Chondrocyte (in vitro differentiated cells): ENCODE results near the gene PLCD4. TPM values are rescaled to one million over a fixed set of nuclear protein-coding genes. Genes with fewer than 3 reads are reported as not detected.

Source experiments
- DNase-seq: peaks from one replicate; pipeline ENCODE4 v3.0.0; 2021; ENCODE audit warnings: mixed read lengths, low spot score
- H3K27ac Mint-ChIP-seq: one replicate; pipeline ENCODE4 v1.8.0; 2021; ENCODE audit warnings: mild to moderate bottlenecking, moderate library complexity, mixed read lengths; ENCODE audit not compliant: unreplicated experiment
- H3K27me3 Mint-ChIP-seq: 2 replicates; pipeline ENCODE4 v1.8.0; 2021; ENCODE audit warnings: low read depth, mixed read lengths
- H3K36me3 Mint-ChIP-seq: 2 replicates; pipeline ENCODE4 v1.8.0; 2021; ENCODE audit warnings: low read depth, mixed read lengths
- H3K4me1 Mint-ChIP-seq: 2 replicates; pipeline ENCODE4 v1.8.0; 2021; ENCODE audit warnings: low read depth, mild to moderate bottlenecking, mixed read lengths
- H3K4me3 Mint-ChIP-seq: one replicate; pipeline ENCODE4 v1.8.0; 2021; ENCODE audit warnings: mild to moderate bottlenecking, moderate library complexity, mixed read lengths; ENCODE audit not compliant: unreplicated experiment
- H3K9me3 Mint-ChIP-seq: 2 replicates; pipeline ENCODE4 v1.8.0; 2021; ENCODE audit warnings: low read depth, mixed read lengths
- total RNA-seq: library from RNA; stranded (reverse); gene quantifications from 3 replicates; pipeline ENCODE4 v1.2.1, GENCODE V29; 2021
- TF ChIP-seq, protein P1 (sequence below): fragments of 200-600 bp; sonication (generic); IDR thresholded peaks from 2 replicates; pipeline ENCODE4 v1.5.0; 2021; ENCODE audit warnings: antibody characterized with exemption, mild to moderate bottlenecking, moderate library complexity

The PLCD4 gene
- total RNA-seq, 1 donor from 2014 or later: 4.1 TPM

DNA sequence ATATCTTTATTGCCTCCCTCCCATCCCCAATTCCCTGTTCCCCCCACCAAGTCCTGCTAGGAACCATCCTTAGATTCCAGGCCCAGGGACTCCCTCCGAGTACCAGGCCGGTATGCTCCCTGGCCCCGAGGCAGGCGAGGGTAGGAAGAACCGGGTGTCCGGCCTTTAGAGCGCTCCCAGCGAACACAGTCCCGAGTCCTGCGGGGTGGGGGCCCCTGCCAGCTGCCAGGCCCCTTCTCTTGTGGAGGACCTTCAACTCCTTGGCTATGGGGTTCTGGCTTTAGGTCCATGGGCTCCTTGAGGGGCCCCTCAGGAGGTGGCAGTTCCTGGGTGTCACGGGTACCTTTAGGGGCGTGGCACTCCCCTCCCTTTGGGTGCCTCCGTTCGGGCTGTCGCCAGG is 56.2 kb downstream of the PLCD4 start:
- Mint-ChIP-seq H3K9me3 (no peaks in the 10 kb centered on the region), H3K4me1 (peaks cover 15% of the 10 kb centered on the region), H3K27me3 (no peaks in the 10 kb centered on the region), H3K36me3 (peaks cover 28% of the 10 kb centered on the region), H3K4me3 (no peak overlapping the region), H3K27ac (no peak overlapping the region)
- TF ChIP-seq, protein P1, sequence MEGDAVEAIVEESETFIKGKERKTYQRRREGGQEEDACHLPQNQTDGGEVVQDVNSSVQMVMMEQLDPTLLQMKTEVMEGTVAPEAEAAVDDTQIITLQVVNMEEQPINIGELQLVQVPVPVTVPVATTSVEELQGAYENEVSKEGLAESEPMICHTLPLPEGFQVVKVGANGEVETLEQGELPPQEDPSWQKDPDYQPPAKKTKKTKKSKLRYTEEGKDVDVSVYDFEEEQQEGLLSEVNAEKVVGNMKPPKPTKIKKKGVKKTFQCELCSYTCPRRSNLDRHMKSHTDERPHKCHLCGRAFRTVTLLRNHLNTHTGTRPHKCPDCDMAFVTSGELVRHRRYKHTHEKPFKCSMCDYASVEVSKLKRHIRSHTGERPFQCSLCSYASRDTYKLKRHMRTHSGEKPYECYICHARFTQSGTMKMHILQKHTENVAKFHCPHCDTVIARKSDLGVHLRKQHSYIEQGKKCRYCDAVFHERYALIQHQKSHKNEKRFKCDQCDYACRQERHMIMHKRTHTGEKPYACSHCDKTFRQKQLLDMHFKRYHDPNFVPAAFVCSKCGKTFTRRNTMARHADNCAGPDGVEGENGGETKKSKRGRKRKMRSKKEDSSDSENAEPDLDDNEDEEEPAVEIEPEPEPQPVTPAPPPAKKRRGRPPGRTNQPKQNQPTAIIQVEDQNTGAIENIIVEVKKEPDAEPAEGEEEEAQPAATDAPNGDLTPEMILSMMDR: no peak
- DNase-seq: no peak

DNA sequence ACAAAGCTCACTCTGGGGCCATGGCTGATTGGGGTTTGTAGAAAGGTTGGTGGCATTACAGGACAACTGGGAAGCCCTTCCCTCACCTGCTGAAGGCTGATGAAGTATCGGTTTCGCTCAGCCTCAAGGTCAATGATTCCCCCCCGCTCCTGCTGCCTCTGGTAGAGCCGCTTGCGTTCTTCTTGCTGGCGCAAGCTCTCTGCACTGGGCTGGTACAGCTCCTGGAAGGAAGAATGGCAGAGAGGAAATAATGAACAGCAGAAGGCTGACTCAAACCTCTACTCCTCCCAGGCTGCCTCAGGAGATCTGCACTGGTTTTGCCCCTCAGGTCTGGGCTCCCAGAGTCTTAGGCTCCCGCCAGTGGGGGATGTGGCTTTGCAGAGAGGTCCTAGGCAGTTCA is 57.0 kb downstream of the PLCD4 start:
- Mint-ChIP-seq H3K27ac (no peak overlapping the region), H3K4me3 (no peak overlapping the region), H3K36me3 (peaks cover 28% of the 10 kb centered on the region), H3K9me3 (no peaks in the 10 kb centered on the region), H3K4me1 (peaks cover 9% of the 10 kb centered on the region), H3K27me3 (no peaks in the 10 kb centered on the region)
- TF ChIP-seq, protein P1: no peak
- no peak for DNase-seq

DNA sequence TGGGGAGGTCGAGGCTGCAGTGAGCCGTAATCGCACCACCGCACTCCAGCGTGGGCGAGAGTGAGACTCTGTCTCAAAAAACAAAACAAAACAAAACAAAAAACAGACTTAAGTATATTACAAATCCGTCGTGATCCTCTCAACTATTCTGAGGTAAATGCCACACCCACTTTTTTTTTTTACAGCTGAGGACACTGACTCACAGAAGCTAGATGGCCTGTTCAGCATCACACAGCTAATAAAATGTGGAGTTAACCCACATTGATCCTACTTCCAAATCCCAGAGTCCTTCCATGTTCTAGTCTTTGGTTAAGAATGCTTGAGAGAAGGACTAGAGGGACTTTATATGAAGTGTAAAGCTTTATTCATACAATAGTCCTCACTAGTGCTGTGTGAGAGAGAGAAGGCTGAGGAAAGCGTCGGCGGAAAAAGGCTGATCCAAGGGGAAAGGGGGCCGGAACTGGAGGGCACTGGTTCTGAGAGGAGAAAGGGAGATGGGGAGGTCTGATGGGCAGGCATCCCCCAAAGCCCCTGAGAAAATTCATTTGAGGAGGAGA is 63.5 kb downstream of the PLCD4 start:
- Mint-ChIP-seq H3K9me3 (no peaks in the 10 kb centered on the region), H3K27ac (peak overlapping the region; percentile 97), H3K4me3 (peak overlapping the region; percentile 97), H3K36me3 (peaks cover 10% of the 10 kb centered on the region), H3K27me3 (no peaks in the 10 kb centered on the region), H3K4me1 (peaks cover 21% of the 10 kb centered on the region)
- TF ChIP-seq, protein P1: no peak
- no peak for DNase-seq

DNA sequence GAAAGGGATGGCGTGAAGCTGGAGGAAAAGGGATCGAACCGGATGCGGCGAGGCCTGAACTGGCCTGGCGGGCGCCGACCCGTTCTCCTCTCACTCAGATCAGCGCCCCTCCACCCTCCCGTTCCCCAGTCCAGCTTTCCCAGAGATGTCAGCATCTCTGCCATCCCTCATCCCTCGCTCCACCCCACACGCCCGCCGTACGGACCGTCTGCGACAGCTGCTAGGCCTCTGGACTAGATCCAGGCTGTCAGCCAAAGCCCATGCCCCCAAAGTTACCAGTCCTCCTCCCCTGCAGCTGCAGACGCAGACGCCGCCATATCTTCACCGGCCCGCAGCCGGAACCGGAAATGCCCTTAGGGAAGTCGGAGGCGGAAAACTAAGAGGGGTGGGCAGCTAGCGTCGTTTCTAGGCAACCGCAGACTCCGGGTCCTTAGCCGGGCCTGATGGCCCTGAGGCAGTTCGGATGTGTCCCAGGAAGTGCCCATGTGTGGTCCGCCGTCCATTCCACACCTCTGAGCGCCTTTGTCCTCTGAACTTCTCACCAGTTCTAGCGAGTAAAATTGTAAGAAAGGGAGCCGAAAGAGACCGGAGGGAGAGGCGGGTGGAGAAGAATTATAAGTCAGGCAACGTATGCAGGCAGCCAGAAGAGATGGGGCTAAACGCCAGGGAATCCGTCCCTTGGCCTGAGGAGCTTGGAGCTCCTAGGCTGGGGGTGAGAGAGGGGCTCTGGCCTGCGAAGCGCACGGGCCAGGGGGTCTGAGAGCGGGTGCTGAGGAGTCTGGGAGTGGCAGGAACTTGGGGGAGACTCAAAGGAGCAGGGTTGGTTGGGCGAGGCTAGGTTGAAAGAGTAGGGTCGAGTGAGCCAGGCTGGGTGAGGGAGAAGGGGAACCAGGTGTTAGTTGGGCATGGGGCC is 64.2 kb downstream of the PLCD4 start, which contains the start of the genes RNF25 and STK36:
RNF25 (minus strand) TSS at position 349 of the 913 bp plus-strand sequence; CDS start at position 317, 32 bp downstream.
STK36 (plus strand) TSS at position 433 of the 913 bp plus-strand sequence. CDS start 744 bp downstream, outside the sequence.
- H3K27me3 Mint-ChIP-seq: no peaks in the 10 kb centered on the region
- no peaks in the 10 kb centered on the region for H3K9me3 Mint-ChIP-seq
- peaks cover 21% of the 10 kb centered on the region for H3K4me1 Mint-ChIP-seq
- H3K4me3 Mint-ChIP-seq: peak within 1 kb of the TSS; percentile 97
- peak within 1 kb of the TSS; percentile 97 for H3K27ac Mint-ChIP-seq
- TF ChIP-seq, protein P1: no peak
- peaks cover 10% of the 10 kb centered on the region for H3K36me3 Mint-ChIP-seq
- DNase-seq: no peak

DNA sequence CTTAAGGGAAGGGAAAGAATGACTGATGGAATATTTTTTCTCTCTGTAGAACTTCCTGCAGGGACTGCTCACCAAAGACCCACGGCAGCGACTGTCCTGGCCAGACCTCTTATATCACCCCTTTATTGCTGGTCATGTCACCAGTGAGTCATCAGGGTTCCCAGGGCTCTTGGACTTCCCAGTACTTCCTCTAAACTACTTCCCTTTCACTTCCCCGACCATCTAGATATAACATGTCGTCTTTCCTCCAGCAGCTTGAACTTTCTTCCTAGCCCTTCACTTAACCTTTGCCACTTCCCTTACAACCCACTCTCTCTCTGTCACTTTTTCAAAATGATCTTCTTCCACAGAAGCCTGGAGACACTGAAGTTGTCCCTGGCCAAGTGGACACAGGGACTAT is 71.4 kb downstream of the PLCD4 start:
- Mint-ChIP-seq H3K4me3 (no peak overlapping the region), H3K27me3 (no peaks in the 10 kb centered on the region), H3K4me1 (no peaks in the 10 kb centered on the region), H3K9me3 (no peaks in the 10 kb centered on the region), H3K27ac (no peak overlapping the region), H3K36me3 (peaks cover 14% of the 10 kb centered on the region)
- TF ChIP-seq, protein P1: no peak
- no peak for DNase-seq
